Measurements from ENCODE around the gene SPAG8.

The SPAG8 gene

GRCh38 chr9:35760651-35761050 lies 51.4 kb downstream of the SPAG8 start:
- no peak for TF ChIP-seq CTCF (IDR thresholded peaks at IDR 0.05; ENCODE audit: borderline replicate concordance, control extremely low read depth, extremely low read depth, insufficient read depth, missing control alignments)
- no peak for DNase-seq (ENCODE audit: low spot score)

GRCh38 chr9:35759795-35760194 lies 52.3 kb downstream of the SPAG8 start:
- in situ Hi-C loops (cut with MboI; ENCODE audit: low sequenced_read_pairs, unreplicated experiment), result no loop called here
- TF ChIP-seq CTCF (IDR thresholded peaks at IDR 0.05; ENCODE audit: borderline replicate concordance, control extremely low read depth, extremely low read depth, insufficient read depth, missing control alignments), result no peak
- no peak for DNase-seq (ENCODE audit: low spot score)

More at GRCh38 chr9:35760651-35761050, 51.4 kb downstream of the SPAG8 start:
- in situ Hi-C loops (cut with MboI; ENCODE audit: low sequenced_read_pairs, unreplicated experiment), result no loop called here

Measured in GM13976 (cell line).